Measurements from ENCODE around the gene PPARG. TPM values are rescaled to one million over a fixed set of nuclear protein-coding genes. Genes with fewer than 3 reads are reported as not detected.

Gene PPARG
- polyA plus RNA-seq, 1 donor (not counting 4 experiments of a cell fraction or from before 2014, with no cell fraction given), result 3.1 TPM

DNA sequence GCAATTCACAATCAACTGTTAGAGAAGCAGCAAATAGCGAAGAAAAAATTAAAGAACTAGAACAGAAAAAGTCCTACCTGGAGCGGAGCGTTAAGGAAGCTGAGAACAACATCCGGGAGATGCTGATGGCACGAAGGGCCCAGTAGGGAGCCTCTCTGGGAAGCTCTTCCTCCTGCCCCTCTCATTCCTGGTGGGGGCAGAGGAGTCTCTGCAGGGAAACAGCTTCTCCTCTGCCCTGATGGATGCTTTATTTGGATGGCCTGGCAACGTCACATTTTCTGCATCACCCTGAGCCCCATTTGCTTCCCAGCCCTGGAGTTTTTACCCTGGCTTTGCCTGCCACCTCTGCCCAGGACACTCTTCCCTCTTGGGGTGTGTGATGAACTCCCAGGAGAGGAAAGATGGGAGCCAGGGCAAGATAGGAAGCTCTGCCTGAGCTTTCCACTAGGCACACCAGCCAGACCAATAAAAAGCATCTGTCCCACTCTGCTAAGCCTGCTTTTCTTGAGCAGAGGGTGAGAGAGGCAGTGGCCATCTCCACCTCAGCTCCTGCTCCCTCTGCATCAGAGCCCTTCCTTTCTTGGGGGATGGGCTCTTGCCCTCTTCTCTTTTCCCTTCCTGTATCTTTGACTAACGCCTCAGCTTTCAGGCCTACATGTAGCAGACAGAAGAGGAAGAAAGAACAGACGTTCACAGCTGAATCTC is 39.4 kb downstream of the PPARG start:
- no peaks in the 10 kb centered on the region for H3K79me2 ChIP-seq (ENCODE audit: control insufficient read depth, insufficient read depth, low read length)
- H3K9me3 ChIP-seq (ENCODE audit: control insufficient read depth, low read depth, low read length), result no peaks in the 10 kb centered on the region
- no peak overlapping the region for H2AFZ ChIP-seq (ENCODE audit: control insufficient read depth, low read length)
- no peak overlapping the region for H3K4me3 ChIP-seq (ENCODE audit: control insufficient read depth in 2 of 3, extremely low read depth in 1 of 3, insufficient read depth in 2 of 3, low read depth in 1 of 3, low read length in 3 of 3)
- no peaks in the 10 kb centered on the region for H4K20me1 ChIP-seq (ENCODE audit: control insufficient read depth, extremely low read depth, insufficient read depth, low read length)
- no peak overlapping the region for H3K4me2 ChIP-seq (ENCODE audit: control insufficient read depth, extremely low read depth, insufficient read depth, low read depth, low read length)
- FAIRE-seq (no peak), DNase-seq (ENCODE audit: low read depth, low spot score) (no peak)
- H3K27me3 ChIP-seq (ENCODE audit: control insufficient read depth, extremely low read depth, insufficient read depth, low read length), result no peaks in the 10 kb centered on the region
- H3K4me1 ChIP-seq (ENCODE audit: control insufficient read depth, extremely low read depth, insufficient read depth, low read length), result peaks cover 2% of the 10 kb centered on the region
- no peak overlapping the region for H3K9ac ChIP-seq (ENCODE audit: control insufficient read depth, extremely low read depth, insufficient read depth, low read length)
- no peak overlapping the region for H3K27ac ChIP-seq (ENCODE audit: control insufficient read depth, insufficient read depth, low read length)
- H3K36me3 ChIP-seq (ENCODE audit: control insufficient read depth in 2 of 2, extremely low read depth in 1 of 2, insufficient read depth in 2 of 2, low read length in 2 of 2), result no peaks in the 10 kb centered on the region
- dilution Hi-C loops (cut with MboI; ENCODE audit: extremely low pct_ligation_motif_present, low sequenced_read_pairs), result no loop called here
- TF ChIP-seq, protein P1, sequence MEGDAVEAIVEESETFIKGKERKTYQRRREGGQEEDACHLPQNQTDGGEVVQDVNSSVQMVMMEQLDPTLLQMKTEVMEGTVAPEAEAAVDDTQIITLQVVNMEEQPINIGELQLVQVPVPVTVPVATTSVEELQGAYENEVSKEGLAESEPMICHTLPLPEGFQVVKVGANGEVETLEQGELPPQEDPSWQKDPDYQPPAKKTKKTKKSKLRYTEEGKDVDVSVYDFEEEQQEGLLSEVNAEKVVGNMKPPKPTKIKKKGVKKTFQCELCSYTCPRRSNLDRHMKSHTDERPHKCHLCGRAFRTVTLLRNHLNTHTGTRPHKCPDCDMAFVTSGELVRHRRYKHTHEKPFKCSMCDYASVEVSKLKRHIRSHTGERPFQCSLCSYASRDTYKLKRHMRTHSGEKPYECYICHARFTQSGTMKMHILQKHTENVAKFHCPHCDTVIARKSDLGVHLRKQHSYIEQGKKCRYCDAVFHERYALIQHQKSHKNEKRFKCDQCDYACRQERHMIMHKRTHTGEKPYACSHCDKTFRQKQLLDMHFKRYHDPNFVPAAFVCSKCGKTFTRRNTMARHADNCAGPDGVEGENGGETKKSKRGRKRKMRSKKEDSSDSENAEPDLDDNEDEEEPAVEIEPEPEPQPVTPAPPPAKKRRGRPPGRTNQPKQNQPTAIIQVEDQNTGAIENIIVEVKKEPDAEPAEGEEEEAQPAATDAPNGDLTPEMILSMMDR (optimal IDR thresholded peaks at IDR 0.05 in 1 of 3, IDR thresholded peaks at IDR 0.05 in 1 of 3, conservative IDR thresholded peaks at IDR 0.05 in 1 of 3; ENCODE audit: extremely low read depth in 1 of 3, insufficient read depth in 2 of 3, low read length in 3 of 3), result no peak
- TF ChIP-seq EZH2 (IDR thresholded peaks at IDR 0.05; ENCODE audit: low read length), result no peak
- no peaks in the 10 kb centered on the region for H3K9me1 ChIP-seq (ENCODE audit: control insufficient read depth, extremely low read depth, insufficient read depth, low read length)

DNA sequence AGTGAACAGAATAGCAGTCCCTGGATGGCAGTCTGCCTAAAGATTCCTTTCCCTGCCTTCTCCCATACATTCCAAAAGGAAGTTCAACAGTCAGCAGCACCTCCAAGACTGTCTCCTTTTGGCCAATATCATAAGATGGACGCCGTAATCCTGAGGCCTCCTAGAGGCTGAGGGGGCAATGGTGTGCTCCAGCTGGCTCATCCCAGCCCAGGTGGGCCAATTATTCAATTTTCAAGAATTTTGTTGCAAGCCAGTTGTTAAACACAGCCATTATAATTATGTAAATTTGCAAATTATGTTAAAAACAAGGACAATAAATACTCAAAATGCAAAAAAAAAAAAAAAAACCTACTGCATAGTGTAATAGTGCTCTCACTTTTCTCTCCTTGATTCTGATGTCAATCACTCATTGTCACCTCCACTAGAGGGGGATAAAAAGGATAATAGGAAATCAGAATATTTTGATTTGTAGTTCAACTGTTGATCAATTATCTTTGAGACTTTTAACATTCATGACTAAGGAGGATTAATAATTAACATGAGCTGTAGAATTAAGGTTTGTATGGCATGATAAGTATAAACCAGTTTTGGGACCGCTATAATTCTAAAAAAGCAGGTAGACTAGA is 40.1 kb downstream of the PPARG start:
- no peaks in the 10 kb centered on the region for H3K9me3 ChIP-seq (ENCODE audit: control insufficient read depth, low read depth, low read length)
- H3K27me3 ChIP-seq (ENCODE audit: control insufficient read depth, extremely low read depth, insufficient read depth, low read length), result no peaks in the 10 kb centered on the region
- DNase-seq (ENCODE audit: low read depth, low spot score), result no peak
- no peaks in the 10 kb centered on the region for H3K9me1 ChIP-seq (ENCODE audit: control insufficient read depth, extremely low read depth, insufficient read depth, low read length)
- no peak overlapping the region for H3K27ac ChIP-seq (ENCODE audit: control insufficient read depth, insufficient read depth, low read length)
- no peak overlapping the region for H3K4me2 ChIP-seq (ENCODE audit: control insufficient read depth, extremely low read depth, insufficient read depth, low read depth, low read length)
- H4K20me1 ChIP-seq (ENCODE audit: control insufficient read depth, extremely low read depth, insufficient read depth, low read length), result no peaks in the 10 kb centered on the region
- no peak overlapping the region for H3K9ac ChIP-seq (ENCODE audit: control insufficient read depth, extremely low read depth, insufficient read depth, low read length)
- peak; percentile 53 for FAIRE-seq
- dilution Hi-C loops (cut with MboI; ENCODE audit: extremely low pct_ligation_motif_present, low sequenced_read_pairs), result no loop called here
- H2AFZ ChIP-seq (ENCODE audit: control insufficient read depth, low read length), result no peak overlapping the region
- H3K36me3 ChIP-seq (ENCODE audit: control insufficient read depth in 2 of 2, extremely low read depth in 1 of 2, insufficient read depth in 2 of 2, low read length in 2 of 2), result no peaks in the 10 kb centered on the region
- peaks cover 2% of the 10 kb centered on the region for H3K4me1 ChIP-seq (ENCODE audit: control insufficient read depth, extremely low read depth, insufficient read depth, low read length)
- no peak for TF ChIP-seq EZH2 (IDR thresholded peaks at IDR 0.05; ENCODE audit: low read length)
- TF ChIP-seq, protein P1 (optimal IDR thresholded peaks at IDR 0.05 in 1 of 3, IDR thresholded peaks at IDR 0.05 in 1 of 3, conservative IDR thresholded peaks at IDR 0.05 in 1 of 3; ENCODE audit: extremely low read depth in 1 of 3, insufficient read depth in 2 of 3, low read length in 3 of 3), result no peak
- no peaks in the 10 kb centered on the region for H3K79me2 ChIP-seq (ENCODE audit: control insufficient read depth, insufficient read depth, low read length)
- H3K4me3 ChIP-seq (ENCODE audit: control insufficient read depth in 2 of 3, extremely low read depth in 1 of 3, insufficient read depth in 2 of 3, low read depth in 1 of 3, low read length in 3 of 3), result no peak overlapping the region
